GM12892 (cell line): ENCODE data around the gene CRIP2.

Experiments
- POLR2A ChIP-seq: IDR thresholded peaks from 2 replicates; pipeline ENCODE4 v1.6.1; 2011; ENCODE audit warnings: low read depth, low read length, control low read depth
- TAF1 ChIP-seq: IDR thresholded peaks from 2 replicates; pipeline ENCODE4 v1.6.1; 2011; ENCODE audit warnings: low read depth, mild to moderate bottlenecking, control low read depth, low read length, borderline replicate concordance

DNA sequence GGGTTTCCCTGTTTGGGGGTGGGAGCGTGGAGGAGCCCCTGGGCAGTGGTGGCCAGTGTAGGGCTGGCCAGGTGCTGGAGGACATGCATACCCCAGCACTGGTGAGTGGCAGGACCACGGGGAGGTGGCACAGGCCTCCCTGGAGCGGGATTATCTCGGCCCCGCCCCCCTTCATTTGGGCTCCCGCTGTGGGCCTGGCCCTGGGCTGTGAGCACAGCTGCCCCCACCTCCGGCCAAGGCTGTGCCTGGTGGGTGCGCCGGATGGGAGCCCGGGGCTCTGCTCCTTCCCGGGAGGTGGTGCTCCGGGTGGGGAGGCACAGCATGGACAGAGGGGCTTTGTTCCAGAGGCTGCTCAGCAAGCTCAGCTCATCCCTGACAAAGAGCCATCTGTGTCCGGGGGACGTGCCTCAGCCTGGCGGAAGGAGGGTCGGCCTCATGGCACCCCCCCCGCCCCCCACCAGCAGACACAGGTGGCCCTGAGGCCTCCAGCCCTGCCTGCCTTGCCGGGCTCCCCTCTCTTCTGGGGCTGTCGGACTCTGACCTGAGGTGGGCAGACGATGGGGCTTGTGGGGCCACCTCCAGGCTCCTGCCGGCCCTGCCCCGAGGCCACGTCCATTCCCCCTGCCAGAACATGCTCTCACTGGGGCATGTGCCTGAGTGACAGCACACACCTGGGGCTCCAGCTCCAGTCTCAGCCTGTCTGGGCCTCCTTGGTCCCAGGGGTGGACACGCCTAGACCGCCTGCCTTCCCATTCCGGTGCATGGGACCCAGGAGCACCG is 24.8 kb downstream of the CRIP2 start:
- TF ChIP-seq POLR2A (no peak), TAF1 (no peak)
